OCI-LY7 (cell line): ENCODE measurements around the gene NOL6.

Experiments
- EZH2phosphoT487 ChIP-seq: fragments of 200-600 bp; sonication (generic); IDR thresholded peaks from 2 replicates; pipeline ENCODE4 v1.6.1; 2018; ENCODE audit warnings: low read depth, borderline replicate concordance, mild to moderate bottlenecking, mixed run types, antibody characterized with exemption, low read length, moderate library complexity, mixed read lengths
- TF ChIP-seq, protein P1 (sequence below): fragments of 200-600 bp; sonication (generic); conservative IDR thresholded peaks from 2 replicates; pipeline ENCODE4 v1.5.1; 2014; ENCODE audit warnings: mild to moderate bottlenecking, antibody characterized with exemption, low read length, moderate library complexity, mixed read lengths

GRCh38 chr9:33437898-33438297 is 35.8 kb downstream of the NOL6 start:
- TF ChIP-seq, protein P1, sequence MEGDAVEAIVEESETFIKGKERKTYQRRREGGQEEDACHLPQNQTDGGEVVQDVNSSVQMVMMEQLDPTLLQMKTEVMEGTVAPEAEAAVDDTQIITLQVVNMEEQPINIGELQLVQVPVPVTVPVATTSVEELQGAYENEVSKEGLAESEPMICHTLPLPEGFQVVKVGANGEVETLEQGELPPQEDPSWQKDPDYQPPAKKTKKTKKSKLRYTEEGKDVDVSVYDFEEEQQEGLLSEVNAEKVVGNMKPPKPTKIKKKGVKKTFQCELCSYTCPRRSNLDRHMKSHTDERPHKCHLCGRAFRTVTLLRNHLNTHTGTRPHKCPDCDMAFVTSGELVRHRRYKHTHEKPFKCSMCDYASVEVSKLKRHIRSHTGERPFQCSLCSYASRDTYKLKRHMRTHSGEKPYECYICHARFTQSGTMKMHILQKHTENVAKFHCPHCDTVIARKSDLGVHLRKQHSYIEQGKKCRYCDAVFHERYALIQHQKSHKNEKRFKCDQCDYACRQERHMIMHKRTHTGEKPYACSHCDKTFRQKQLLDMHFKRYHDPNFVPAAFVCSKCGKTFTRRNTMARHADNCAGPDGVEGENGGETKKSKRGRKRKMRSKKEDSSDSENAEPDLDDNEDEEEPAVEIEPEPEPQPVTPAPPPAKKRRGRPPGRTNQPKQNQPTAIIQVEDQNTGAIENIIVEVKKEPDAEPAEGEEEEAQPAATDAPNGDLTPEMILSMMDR: no peak
- TF ChIP-seq EZH2phosphoT487: no peak
